ENCODE results near the gene FSIP2.

FSIP2 gene

GRCh38 chr2:185738679-185739472, at the start of gene FSIP2:
Gene FSIP2 (plus strand): TSS chr2:185738804. CDS start chr2:185738895, 91 bp downstream.
- DNase-seq (ENCODE audit: low read depth, low spot score): no peak
- no peak for TF ChIP-seq EZH2 (IDR thresholded peaks at IDR 0.05)
- TF ChIP-seq POLR2AphosphoS5 (IDR thresholded peaks at IDR 0.05; ENCODE audit: borderline replicate concordance, low read depth, low read length): no peak
- no peak for TF ChIP-seq FOXP2 (optimal IDR thresholded peaks at IDR 0.05; ENCODE audit: control extremely low read depth, extremely low read length, insufficient read depth)
- Histone ChIP-seq H3K4me3 (no peak within 1 kb of the TSS), H3K36me3 (ENCODE audit: insufficient read depth, low read length) (no peaks in the 10 kb centered on the region), H3K9ac (ENCODE audit: insufficient read length) (no peak within 1 kb of the TSS), H3K9me3 (ENCODE audit: low read depth, low read length) (no peaks in the 10 kb centered on the region), H3K27ac (no peak within 1 kb of the TSS)

GRCh38 chr2:185689906-185690539, 48.6 kb upstream of the FSIP2 start:
- DNase-seq (ENCODE audit: low read depth, low spot score): no peak
- Histone ChIP-seq H3K27ac (no peak overlapping the region), H3K4me3 (no peak overlapping the region), H3K9ac (ENCODE audit: insufficient read length) (no peak overlapping the region), H3K9me3 (ENCODE audit: low read depth, low read length) (no peaks in the 10 kb centered on the region), H3K36me3 (ENCODE audit: insufficient read depth, low read length) (no peaks in the 10 kb centered on the region)
- TF ChIP-seq EZH2 (IDR thresholded peaks at IDR 0.05) (no peak), FOXP2 (optimal IDR thresholded peaks at IDR 0.05; ENCODE audit: control extremely low read depth, extremely low read length, insufficient read depth) (no peak), POLR2AphosphoS5 (IDR thresholded peaks at IDR 0.05; ENCODE audit: borderline replicate concordance, low read depth, low read length) (no peak)

- TF ChIP-seq FOXP2 (optimal IDR thresholded peaks at IDR 0.05; ENCODE audit: control extremely low read depth, extremely low read length, insufficient read depth): no peak
- no peak for TF ChIP-seq EZH2 (IDR thresholded peaks at IDR 0.05)
- no peak for TF ChIP-seq POLR2AphosphoS5 (IDR thresholded peaks at IDR 0.05; ENCODE audit: borderline replicate concordance, low read depth, low read length)
- Histone ChIP-seq H3K36me3 (ENCODE audit: insufficient read depth, low read length) (no peaks in the 10 kb centered on the region), H3K4me3 (no peak overlapping the region), H3K27ac (no peak overlapping the region), H3K9ac (ENCODE audit: insufficient read length) (no peak overlapping the region), H3K9me3 (ENCODE audit: low read depth, low read length) (no peaks in the 10 kb centered on the region)
- no peak for DNase-seq (ENCODE audit: low read depth, low spot score)
These were observed 42.8 kb upstream of the FSIP2 start for GRCh38 chr2:185695711-185696235.

GRCh38 chr2:185700883-185701282, 37.7 kb upstream of the FSIP2 start:
- DNase-seq (ENCODE audit: low read depth, low spot score): no peak
- Histone ChIP-seq H3K36me3 (ENCODE audit: insufficient read depth, low read length) (no peaks in the 10 kb centered on the region), H3K9me3 (ENCODE audit: low read depth, low read length) (no peaks in the 10 kb centered on the region), H3K27ac (no peak overlapping the region), H3K4me3 (no peak overlapping the region), H3K9ac (ENCODE audit: insufficient read length) (no peak overlapping the region)
- TF ChIP-seq EZH2 (IDR thresholded peaks at IDR 0.05) (no peak), FOXP2 (optimal IDR thresholded peaks at IDR 0.05; ENCODE audit: control extremely low read depth, extremely low read length, insufficient read depth) (no peak), POLR2AphosphoS5 (IDR thresholded peaks at IDR 0.05; ENCODE audit: borderline replicate concordance, low read depth, low read length) (no peak)

GRCh38 chr2:185734658-185735057, 3.9 kb upstream of the FSIP2 start:
- Histone ChIP-seq H3K27ac (no peak overlapping the region), H3K9ac (ENCODE audit: insufficient read length) (no peak overlapping the region), H3K4me3 (no peak overlapping the region), H3K36me3 (ENCODE audit: insufficient read depth, low read length) (no peaks in the 10 kb centered on the region), H3K9me3 (ENCODE audit: low read depth, low read length) (no peaks in the 10 kb centered on the region)
- TF ChIP-seq FOXP2 (optimal IDR thresholded peaks at IDR 0.05; ENCODE audit: control extremely low read depth, extremely low read length, insufficient read depth) (no peak), POLR2AphosphoS5 (IDR thresholded peaks at IDR 0.05; ENCODE audit: borderline replicate concordance, low read depth, low read length) (no peak), EZH2 (IDR thresholded peaks at IDR 0.05) (no peak)
- no peak for DNase-seq (ENCODE audit: low read depth, low spot score)

- no peaks in the 10 kb centered on the region for H3K9me3 ChIP-seq (ENCODE audit: low read depth, low read length)
- TF ChIP-seq EZH2 (IDR thresholded peaks at IDR 0.05) (no peak), POLR2AphosphoS5 (IDR thresholded peaks at IDR 0.05; ENCODE audit: borderline replicate concordance, low read depth, low read length) (no peak), FOXP2 (optimal IDR thresholded peaks at IDR 0.05; ENCODE audit: control extremely low read depth, extremely low read length, insufficient read depth) (no peak)
- H3K27ac ChIP-seq: no peak overlapping the region
- H3K4me3 ChIP-seq: no peak overlapping the region
- no peak for DNase-seq (ENCODE audit: low read depth, low spot score)
- no peak overlapping the region for H3K9ac ChIP-seq (ENCODE audit: insufficient read length)
- no peaks in the 10 kb centered on the region for H3K36me3 ChIP-seq (ENCODE audit: insufficient read depth, low read length)
These were observed 2.4 kb upstream of the FSIP2 start for GRCh38 chr2:185736210-185736609.

GRCh38 chr2:185745864-185746859, 7.6 kb downstream of the FSIP2 start:
- no peak for DNase-seq (ENCODE audit: low read depth, low spot score)
- Histone ChIP-seq H3K4me3 (no peak overlapping the region), H3K36me3 (ENCODE audit: insufficient read depth, low read length) (no peaks in the 10 kb centered on the region), H3K27ac (no peak overlapping the region), H3K9me3 (ENCODE audit: low read depth, low read length) (no peaks in the 10 kb centered on the region), H3K9ac (ENCODE audit: insufficient read length) (no peak overlapping the region)
- no peak for TF ChIP-seq FOXP2 (optimal IDR thresholded peaks at IDR 0.05; ENCODE audit: control extremely low read depth, extremely low read length, insufficient read depth)
- TF ChIP-seq POLR2AphosphoS5 (IDR thresholded peaks at IDR 0.05; ENCODE audit: borderline replicate concordance, low read depth, low read length): no peak
- TF ChIP-seq EZH2 (IDR thresholded peaks at IDR 0.05): no peak

Data from SK-N-MC (cell line).